ENCODE data around the gene ZFAND3.

ZFAND3 gene

GRCh38 chr6:38015341-38015740 is 195.8 kb downstream of the ZFAND3 start:
- no peak for TF ChIP-seq CTCF (IDR thresholded peaks at IDR 0.05; ENCODE audit: low read depth, low read length)
- no peak for DNase-seq (ENCODE audit: extremely low read depth, low read depth)

GRCh38 chr6:38016824-38017223 is 197.3 kb downstream of the ZFAND3 start:
- no peak for TF ChIP-seq CTCF (IDR thresholded peaks at IDR 0.05; ENCODE audit: low read depth, low read length)

GRCh38 chr6:38018755-38019165 is 199.2 kb downstream of the ZFAND3 start:
- DNase-seq (ENCODE audit: extremely low read depth, low read depth): no peak
- no peak for TF ChIP-seq CTCF (IDR thresholded peaks at IDR 0.05; ENCODE audit: low read depth, low read length)

More at GRCh38 chr6:38016824-38017223, 197.3 kb downstream of the ZFAND3 start:
- no peak for DNase-seq (ENCODE audit: extremely low read depth, low read depth)

- no peak for TF ChIP-seq CTCF (IDR thresholded peaks at IDR 0.05; ENCODE audit: low read depth, low read length)
These were observed 201.1 kb downstream of the ZFAND3 start for GRCh38 chr6:38020593-38020992.

GRCh38 chr6:38021029-38021428 is 201.5 kb downstream of the ZFAND3 start:
- no peak for DNase-seq (ENCODE audit: extremely low read depth, low read depth)
- no peak for TF ChIP-seq CTCF (IDR thresholded peaks at IDR 0.05; ENCODE audit: low read depth, low read length)

More at GRCh38 chr6:38020593-38020992, 201.1 kb downstream of the ZFAND3 start:
- DNase-seq (ENCODE audit: extremely low read depth, low read depth): no peak

GRCh38 chr6:38021571-38021970 is 202.0 kb downstream of the ZFAND3 start:
- no peak for TF ChIP-seq CTCF (IDR thresholded peaks at IDR 0.05; ENCODE audit: low read depth, low read length)
- DNase-seq (ENCODE audit: extremely low read depth, low read depth): no peak

GRCh38 chr6:38022688-38023087 is 203.2 kb downstream of the ZFAND3 start:
- DNase-seq (ENCODE audit: extremely low read depth, low read depth): no peak
- TF ChIP-seq CTCF (IDR thresholded peaks at IDR 0.05; ENCODE audit: low read depth, low read length): no peak

Data from AG09319 (cell line).